Ramos (cell line): ENCODE measurements around the gene TMEM86A.

Experiments
- in situ Hi-C: fragments of 300-500 bp; cut with MboI; formaldehyde crosslinking; loops from one replicate; pipeline ENCODE4 v1.14.3; 2022; ENCODE audit warnings: low sequenced_read_pairs; ENCODE audit not compliant: unreplicated experiment

TMEM86A gene

GRCh38 chr11:18721561-18722292 lies 23.1 kb downstream of the TMEM86A start:
- in situ Hi-C loops: no loop called here

DNA sequence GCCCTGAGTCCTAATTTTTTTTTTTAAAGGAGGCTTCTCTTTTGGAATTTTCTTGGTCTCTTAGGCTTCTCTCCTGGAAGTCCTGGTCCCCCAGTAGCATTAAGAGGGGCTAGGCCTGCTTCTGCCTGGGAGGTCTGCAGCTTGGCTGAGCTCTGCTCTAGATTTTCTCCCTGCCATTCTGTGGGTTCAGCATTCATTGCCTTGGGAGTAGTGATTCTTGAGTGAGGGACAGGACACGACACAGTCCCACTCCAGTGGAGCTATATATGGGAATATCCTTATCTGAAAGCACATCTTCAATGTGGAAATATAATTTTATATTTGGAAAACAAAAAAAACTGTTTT lies 23.7 kb downstream of the TMEM86A start:
- in situ Hi-C loops: no loop called here

GRCh38 chr11:18723991-18724390 lies 25.4 kb downstream of the TMEM86A start:
- in situ Hi-C loops: no loop called here

- in situ Hi-C loops: no loop called here
These were observed 27.5 kb downstream of the TMEM86A start, which contains the start of gene IGSF22 for GRCh38 chr11:18726040-18726439. Gene IGSF22 (minus strand): TSS chr11:18726188. CDS start chr11:18724236, 1,952 bp downstream.

GRCh38 chr11:18727479-18728236 lies 29.1 kb downstream of the TMEM86A start:
- in situ Hi-C loops: no loop called here

- in situ Hi-C loops: no loop called here
These were observed 30.1 kb downstream of the TMEM86A start for GRCh38 chr11:18728658-18729057.

GRCh38 chr11:18729426-18729825 lies 30.8 kb downstream of the TMEM86A start:
- in situ Hi-C loops: no loop called here

DNA sequence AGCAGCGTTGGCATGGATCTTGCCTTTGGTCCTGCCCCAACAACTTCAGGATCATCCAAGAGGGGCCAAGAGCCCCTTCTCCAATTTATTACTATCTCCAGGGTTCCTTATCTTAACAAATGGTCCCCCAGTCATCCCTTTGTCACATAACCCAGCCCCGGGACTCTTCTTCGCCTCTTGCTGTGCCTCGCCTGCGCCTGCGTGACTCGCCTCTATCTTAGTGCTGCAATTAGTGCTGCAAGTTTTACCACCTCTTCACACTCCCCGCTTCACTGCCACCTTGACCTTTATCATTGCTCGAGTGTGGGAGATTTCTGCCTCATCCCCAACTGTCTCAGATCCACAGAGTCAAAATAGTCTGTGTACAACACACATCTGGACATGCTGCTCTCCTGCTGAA lies 31.4 kb downstream of the TMEM86A start:
- in situ Hi-C loops: loop anchor here (10.0 kb wide), 2 partner anchors 485 to 615 kb away; partner anchors contain the start of gene SAA2

DNA sequence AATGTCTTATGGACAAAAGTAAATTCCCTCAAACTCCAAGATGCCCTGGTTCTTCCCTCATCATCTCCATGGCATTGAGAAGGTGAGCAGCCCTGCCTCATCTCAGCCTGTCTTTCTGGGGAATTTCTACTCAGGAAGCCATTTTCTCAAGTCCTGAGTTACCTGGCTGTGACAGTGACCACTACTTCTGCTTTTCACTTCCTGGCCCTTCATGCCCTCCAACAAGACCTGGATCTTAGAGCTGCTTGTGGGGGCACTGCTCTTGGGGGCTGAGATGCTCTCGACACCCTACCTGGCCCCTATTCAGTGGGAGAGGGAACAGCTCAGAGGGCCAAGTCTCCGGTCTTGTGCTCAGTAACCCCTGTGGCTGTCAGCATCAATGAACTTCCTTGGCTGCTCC lies 32.9 kb downstream of the TMEM86A start:
- in situ Hi-C loops: loop anchor here (10.0 kb wide), 2 partner anchors 487 to 617 kb away; partner anchors contain the start of gene SAA2

- in situ Hi-C loops: loop anchor here (10.0 kb wide), 2 partner anchors 487 to 617 kb away; partner anchors contain the start of gene SAA2
These were observed 33.6 kb downstream of the TMEM86A start for GRCh38 chr11:18731949-18732821.

DNA sequence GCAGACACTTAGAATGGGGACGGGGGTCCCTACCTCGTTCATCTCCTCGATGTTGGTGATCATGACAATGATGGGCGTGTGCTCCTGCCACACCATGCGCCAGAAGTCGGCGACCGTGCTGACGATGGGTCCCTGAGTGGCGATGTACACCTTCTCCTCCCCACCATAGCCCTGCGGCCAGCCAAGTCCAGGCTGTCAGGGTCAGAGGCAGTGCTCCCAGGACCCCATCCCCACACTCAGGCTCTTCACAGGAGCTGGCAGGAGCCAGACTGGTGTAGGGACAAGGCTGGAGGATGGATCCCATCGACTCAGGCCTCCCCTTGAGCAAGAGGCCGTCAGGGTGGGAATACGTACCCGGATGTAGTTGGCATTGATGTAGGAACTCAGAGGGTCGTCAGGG lies 34.6 kb downstream of the TMEM86A start:
- in situ Hi-C loops: loop anchor here (10.0 kb wide), 2 partner anchors 488 to 618 kb away; partner anchors contain the start of gene SAA2

GRCh38 chr11:18736590-18737148 lies 38.1 kb downstream of the TMEM86A start:
- in situ Hi-C loops: loop anchor here (10.0 kb wide), 2 partner anchors 492 to 622 kb away; partner anchors contain the start of gene SAA2

GRCh38 chr11:18737642-18738041 lies 39.1 kb downstream of the TMEM86A start:
- in situ Hi-C loops: loop anchor here (10.0 kb wide), 2 partner anchors 493 to 623 kb away; partner anchors contain the start of gene SAA2

- in situ Hi-C loops: loop anchor here (10.0 kb wide), 2 partner anchors 495 to 625 kb away; partner anchors contain the start of gene SAA2
These were observed 41.1 kb downstream of the TMEM86A start for GRCh38 chr11:18739685-18740084.

GRCh38 chr11:18741783-18742182 lies 43.2 kb downstream of the TMEM86A start:
- in situ Hi-C loops: no loop called here

DNA sequence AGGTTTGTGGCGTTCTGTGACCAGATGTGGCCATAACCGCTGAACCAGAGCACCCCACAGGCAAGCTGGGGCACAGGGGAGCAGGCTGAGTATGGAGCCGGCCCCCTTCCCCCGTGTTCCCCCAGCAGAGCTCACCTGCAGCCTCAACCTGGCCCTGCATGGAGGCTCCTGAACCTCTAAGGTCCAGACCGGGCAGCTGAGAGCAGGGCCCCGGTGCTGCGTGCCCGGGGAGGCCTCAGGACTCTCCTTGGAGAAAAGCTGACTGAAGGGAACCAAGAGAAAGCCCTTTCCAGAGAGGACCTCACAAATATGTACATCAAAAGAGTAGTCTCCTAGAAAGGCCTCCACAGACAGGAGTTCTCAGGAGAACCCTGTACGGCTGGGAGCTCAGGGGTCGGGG lies 44.8 kb downstream of the TMEM86A start:
- in situ Hi-C loops: no loop called here

DNA sequence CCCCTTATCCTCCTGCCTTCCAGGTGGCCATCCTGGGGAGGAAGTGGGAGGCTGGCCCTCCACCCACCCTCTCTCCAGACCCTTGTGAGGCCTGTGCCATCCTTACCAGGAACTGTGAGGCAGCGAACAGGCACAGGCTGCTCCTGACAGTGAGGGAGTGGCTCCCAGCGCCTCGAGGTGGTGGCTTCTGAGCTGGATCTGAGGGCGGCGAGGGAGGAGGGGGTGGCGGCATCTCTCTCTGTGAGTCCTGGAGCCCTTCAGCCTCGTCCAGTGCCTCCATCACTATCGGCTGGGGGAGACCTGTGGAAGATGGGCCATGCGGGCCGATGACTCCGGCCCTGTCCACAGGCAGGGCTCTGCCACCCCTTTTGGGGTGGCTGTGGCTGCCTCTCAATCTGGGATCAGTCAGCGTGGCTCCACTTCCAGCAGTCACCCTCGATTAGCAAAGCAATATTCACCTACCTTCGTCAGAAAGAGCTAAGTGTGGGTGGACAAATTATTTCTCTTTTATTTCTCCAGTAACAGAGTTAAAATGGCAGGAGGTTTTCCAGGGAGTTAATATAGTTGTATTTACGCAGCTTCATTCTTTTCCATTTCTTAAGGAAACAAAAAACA lies 45.4 kb downstream of the TMEM86A start:
- in situ Hi-C loops: no loop called here

GRCh38 chr11:18745251-18745650 lies 46.7 kb downstream of the TMEM86A start:
- in situ Hi-C loops: no loop called here

GRCh38 chr11:18748766-18749365 lies 50.3 kb downstream of the TMEM86A start:
- in situ Hi-C loops: no loop called here
